GM04504 (cell line): Measurements from ENCODE around the gene MUC2.
A peak's percentile ranks its signal among the peaks of the same experiment; 100 is the strongest.

Source experiments
- DNase-seq: peaks from one replicate; pipeline ENCODE4 v3.0.0-alpha.2; 2012; ENCODE audit warnings: low read depth

The MUC2 gene

GRCh38 chr11:1072116-1072820 is 2.4 kb upstream of the MUC2 start:
- DNase-seq: no peak

- DNase-seq: no peak
Observed at GRCh38 chr11:1072821-1073231, 1.8 kb upstream of the MUC2 start.

- DNase-seq: peak; percentile 20
Observed at GRCh38 chr11:1073261-1073724, 1.4 kb upstream of the MUC2 start.

- DNase-seq: no peak
Observed at GRCh38 chr11:1073851-1074243, 827 bp upstream of the MUC2 start.

GRCh38 chr11:1075341-1075911 is 752 bp downstream of the MUC2 start:
- DNase-seq: no peak

- no peak for DNase-seq
Observed at GRCh38 chr11:1076061-1076665, 1.5 kb downstream of the MUC2 start.

GRCh38 chr11:1077033-1077416 is 2.4 kb downstream of the MUC2 start:
- no peak for DNase-seq

- DNase-seq: no peak
Observed at GRCh38 chr11:1077417-1078119, 2.9 kb downstream of the MUC2 start.

GRCh38 chr11:1078191-1078601 is 3.5 kb downstream of the MUC2 start:
- no peak for DNase-seq

GRCh38 chr11:1081601-1082311 is 7.1 kb downstream of the MUC2 start:
- no peak for DNase-seq

GRCh38 chr11:1082346-1082727 is 7.7 kb downstream of the MUC2 start:
- DNase-seq: no peak

- DNase-seq: no peak
Observed at GRCh38 chr11:1082728-1083620, 8.3 kb downstream of the MUC2 start.

GRCh38 chr11:1083621-1084551 is 9.2 kb downstream of the MUC2 start:
- no peak for DNase-seq

- no peak for DNase-seq
Observed at GRCh38 chr11:1084561-1085439, 10.1 kb downstream of the MUC2 start.

GRCh38 chr11:1085440-1086170 is 10.9 kb downstream of the MUC2 start:
- no peak for DNase-seq

GRCh38 chr11:1086171-1087102 is 11.8 kb downstream of the MUC2 start:
- DNase-seq: no peak

GRCh38 chr11:1087279-1087960 is 12.7 kb downstream of the MUC2 start:
- DNase-seq: no peak
